SK-N-SH treated with all-trans-retinoic acid at 6 μM for 48 hours (cell line): Measurements from ENCODE around the gene UBE2M.

Experiments used
- ATAC-seq: fragments of 200-7000 bp; cut with Tn5 transposase; 3 replicates; pipeline ENCODE4 v1.9.1; 2020; ENCODE audit warnings: mild to moderate bottlenecking, moderate library complexity
- ARNTL ChIP-seq: fragments of 450-650 bp; formaldehyde crosslinking; IDR thresholded peaks from 2 replicates; pipeline ENCODE4 v1.5.0; 2020; ENCODE audit warnings: low read depth, mild to moderate bottlenecking, moderate library complexity, borderline replicate concordance
- BACH2 ChIP-seq: fragments of 250-450 bp; sonication (Bioruptor Pico); IDR thresholded peaks from 2 replicates; pipeline ENCODE4 v1.9.0; 2021; ENCODE audit warnings: mild to moderate bottlenecking, borderline replicate concordance
- CREB5 ChIP-seq: fragments of 250-450 bp; sonication (Bioruptor Pico); IDR thresholded peaks from 2 replicates; pipeline ENCODE4 v1.5.1; 2020; ENCODE audit warnings: low read depth, mild to moderate bottlenecking, moderate library complexity
- CSDC2 ChIP-seq: fragments of 250-450 bp; sonication (Bioruptor Pico); IDR thresholded peaks from 2 replicates; pipeline ENCODE4 v1.5.0; 2020; ENCODE audit warnings: mild to moderate bottlenecking, moderate library complexity
- CSRNP3 ChIP-seq: fragments of 250-450 bp; sonication (Bioruptor Pico); IDR thresholded peaks from 2 replicates; pipeline ENCODE4 v1.5.1; 2021; ENCODE audit warnings: mild to moderate bottlenecking, moderate library complexity
- GLIS3 ChIP-seq: fragments of 250-450 bp; sonication (Bioruptor Pico); IDR thresholded peaks from 2 replicates; pipeline ENCODE4 v1.5.0; 2020; ENCODE audit warnings: mild to moderate bottlenecking, moderate library complexity
- ISL1 ChIP-seq: fragments of 250-450 bp; sonication (Bioruptor Pico); IDR thresholded peaks from 2 replicates; pipeline ENCODE4 v2.1.2; 2022; ENCODE audit warnings: mild to moderate bottlenecking, moderate library complexity
- OSR1 ChIP-seq: fragments of 250-450 bp; sonication (Bioruptor Pico); IDR thresholded peaks from 2 replicates; pipeline ENCODE4 v1.8.0; 2022; ENCODE audit warnings: moderate library complexity, mild to moderate bottlenecking, inconsistent platforms
- POU6F1 ChIP-seq: fragments of 250-450 bp; sonication (Bioruptor Pico); IDR thresholded peaks from 2 replicates; pipeline ENCODE4 v1.8.0; 2021; ENCODE audit warnings: low read depth, mild to moderate bottlenecking, moderate library complexity, borderline replicate concordance
- PPARA ChIP-seq: fragments of 250-450 bp; sonication (Bioruptor Pico); IDR thresholded peaks from 2 replicates; pipeline ENCODE4 v1.5.0; 2020; ENCODE audit warnings: mild to moderate bottlenecking, borderline replicate concordance
- RARB ChIP-seq: fragments of 250-450 bp; sonication (Bioruptor Pico); IDR thresholded peaks from 2 replicates; pipeline ENCODE4 v1.8.0; 2021; ENCODE audit warnings: mild to moderate bottlenecking, moderate library complexity
- SNAI2 ChIP-seq: fragments of 250-450 bp; sonication (Bioruptor Pico); IDR thresholded peaks from 2 replicates; pipeline ENCODE4 v1.5.0; 2020; ENCODE audit warnings: mild to moderate bottlenecking, moderate library complexity
- TCF4 ChIP-seq: fragments of 250-450 bp; sonication (Bioruptor Pico); IDR thresholded peaks from 2 replicates; pipeline ENCODE4 v1.8.0; 2021; ENCODE audit warnings: mild to moderate bottlenecking, moderate library complexity, borderline replicate concordance
- TOX ChIP-seq: fragments of 250-450 bp; sonication (Bioruptor Pico); IDR thresholded peaks from 2 replicates; pipeline ENCODE4 v1.8.0; 2021; ENCODE audit warnings: mild to moderate bottlenecking, moderate library complexity, borderline replicate concordance
- TSHZ2 ChIP-seq: fragments of 250-450 bp; sonication (Bioruptor Pico); IDR thresholded peaks from 2 replicates; pipeline ENCODE4 v1.5.0; 2020; ENCODE audit warnings: mild to moderate bottlenecking, moderate library complexity
- ZC3H10 ChIP-seq: fragments of 250-450 bp; sonication (Bioruptor Pico); IDR thresholded peaks from 2 replicates; pipeline ENCODE4 v1.5.1; 2021; ENCODE audit warnings: mild to moderate bottlenecking, moderate library complexity
- ZNF70 ChIP-seq: fragments of 450-650 bp; formaldehyde crosslinking; IDR thresholded peaks from 2 replicates; pipeline ENCODE4 v1.5.0; 2020; ENCODE audit warnings: mild to moderate bottlenecking, moderate library complexity
- ZNF8 ChIP-seq: fragments of 450-650 bp; formaldehyde crosslinking; IDR thresholded peaks from 2 replicates; pipeline ENCODE4 v1.5.0; 2020; ENCODE audit warnings: mild to moderate bottlenecking, moderate library complexity

The UBE2M gene

GRCh38 chr19:58554494-58555368 is 3.7 kb downstream of the UBE2M start, which contains the start of gene CHMP2A (continued):
- TF ChIP-seq CREB5 (CRISPR knock-in tag) (0 out of 2 replicates have a peak, but pooled peaks have one; percentile 7), PPARA (CRISPR knock-in tag) (no peak), CSDC2 (CRISPR knock-in tag) (no peak), ZC3H10 (CRISPR knock-in tag) (no peak), TOX (CRISPR knock-in tag) (peak; percentile 53; the same call in 1 of the 2 replicates), BACH2 (CRISPR knock-in tag) (no peak)

GRCh38 chr19:58553799-58554493 is 4.5 kb downstream of the UBE2M start:
- peak; percentile 0; the same call in 2 of the 3 replicates for ATAC-seq
- TF ChIP-seq TSHZ2 (CRISPR knock-in tag) (no peak), POU6F1 (CRISPR knock-in tag) (no peak), CREB5 (CRISPR knock-in tag) (no peak), ISL1 (CRISPR knock-in tag) (no peak), ZNF8 (CRISPR knock-in tag) (no peak), CSRNP3 (CRISPR knock-in tag) (no peak), SNAI2 (CRISPR knock-in tag) (no peak), PPARA (CRISPR knock-in tag) (no peak), GLIS3 (CRISPR knock-in tag) (no peak), ARNTL (CRISPR knock-in tag) (no peak), OSR1 (CRISPR knock-in tag) (no peak), TOX (CRISPR knock-in tag) (no peak), CSDC2 (CRISPR knock-in tag) (no peak)

GRCh38 chr19:58552655-58553054 is 5.8 kb downstream of the UBE2M start:
- ATAC-seq: no peak
- TF ChIP-seq RARB (no peak), TSHZ2 (CRISPR knock-in tag) (no peak), TCF4 (CRISPR knock-in tag) (no peak), CSRNP3 (CRISPR knock-in tag) (no peak), ZNF70 (CRISPR knock-in tag) (no peak), POU6F1 (CRISPR knock-in tag) (no peak), GLIS3 (CRISPR knock-in tag) (no peak)
